Measurements from ENCODE around the gene TECTA.

The TECTA gene

DNA sequence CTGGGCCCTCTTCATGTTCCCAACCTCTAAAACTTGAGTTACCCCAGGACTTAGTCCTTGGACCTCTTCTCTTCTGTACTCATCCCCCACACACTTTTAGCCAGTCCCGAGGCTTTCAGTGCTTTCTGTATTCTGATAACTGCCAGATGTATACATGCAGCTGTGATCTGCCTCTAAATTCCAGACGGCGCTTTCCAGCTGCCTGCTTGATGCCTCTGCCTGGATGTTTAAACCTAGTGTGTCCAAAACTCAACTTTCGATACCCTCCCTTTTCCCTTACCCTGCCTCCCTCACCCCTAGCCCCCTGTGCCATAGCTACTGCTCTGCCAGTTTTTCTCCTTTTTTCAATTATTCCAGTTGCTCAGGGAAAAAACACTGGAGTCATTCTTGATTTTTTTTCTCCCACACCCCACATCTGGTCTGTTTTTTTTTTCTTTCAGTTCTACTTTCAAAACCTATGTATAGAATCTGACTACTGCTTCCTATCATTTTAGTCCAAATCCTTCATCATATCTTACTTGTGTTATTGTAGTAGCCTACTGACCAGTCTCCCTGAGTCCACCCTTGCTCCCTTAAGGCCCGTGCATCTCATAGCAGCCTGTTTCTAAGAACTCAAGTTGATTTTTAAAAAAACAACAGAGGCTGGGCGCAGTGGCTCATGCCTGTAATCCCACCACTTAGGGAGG, 32.9 kb upstream of the TECTA start:
- no peak for DNase-seq
- no peaks in the 10 kb centered on the region for H3K9me3 ChIP-seq
- TF ChIP-seq, protein P1, sequence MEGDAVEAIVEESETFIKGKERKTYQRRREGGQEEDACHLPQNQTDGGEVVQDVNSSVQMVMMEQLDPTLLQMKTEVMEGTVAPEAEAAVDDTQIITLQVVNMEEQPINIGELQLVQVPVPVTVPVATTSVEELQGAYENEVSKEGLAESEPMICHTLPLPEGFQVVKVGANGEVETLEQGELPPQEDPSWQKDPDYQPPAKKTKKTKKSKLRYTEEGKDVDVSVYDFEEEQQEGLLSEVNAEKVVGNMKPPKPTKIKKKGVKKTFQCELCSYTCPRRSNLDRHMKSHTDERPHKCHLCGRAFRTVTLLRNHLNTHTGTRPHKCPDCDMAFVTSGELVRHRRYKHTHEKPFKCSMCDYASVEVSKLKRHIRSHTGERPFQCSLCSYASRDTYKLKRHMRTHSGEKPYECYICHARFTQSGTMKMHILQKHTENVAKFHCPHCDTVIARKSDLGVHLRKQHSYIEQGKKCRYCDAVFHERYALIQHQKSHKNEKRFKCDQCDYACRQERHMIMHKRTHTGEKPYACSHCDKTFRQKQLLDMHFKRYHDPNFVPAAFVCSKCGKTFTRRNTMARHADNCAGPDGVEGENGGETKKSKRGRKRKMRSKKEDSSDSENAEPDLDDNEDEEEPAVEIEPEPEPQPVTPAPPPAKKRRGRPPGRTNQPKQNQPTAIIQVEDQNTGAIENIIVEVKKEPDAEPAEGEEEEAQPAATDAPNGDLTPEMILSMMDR (IDR thresholded peaks at IDR 0.05): no peak
- peaks cover 11 to 37% (median 12%) of the 10 kb centered on the region in 3 donors for H3K36me3 ChIP-seq
- no peak overlapping the region for H3K27ac ChIP-seq
- no peaks in the 10 kb centered on the region for H3K27me3 ChIP-seq
- intact Hi-C loops (cut with DNase I; ENCODE audit: low total_unique reads): no loop called here
- H3K4me1 ChIP-seq: peaks cover 0 to 5% (median 0%) of the 10 kb centered on the region in 4 donors
- H3K4me3 ChIP-seq: no peak overlapping the region

DNA sequence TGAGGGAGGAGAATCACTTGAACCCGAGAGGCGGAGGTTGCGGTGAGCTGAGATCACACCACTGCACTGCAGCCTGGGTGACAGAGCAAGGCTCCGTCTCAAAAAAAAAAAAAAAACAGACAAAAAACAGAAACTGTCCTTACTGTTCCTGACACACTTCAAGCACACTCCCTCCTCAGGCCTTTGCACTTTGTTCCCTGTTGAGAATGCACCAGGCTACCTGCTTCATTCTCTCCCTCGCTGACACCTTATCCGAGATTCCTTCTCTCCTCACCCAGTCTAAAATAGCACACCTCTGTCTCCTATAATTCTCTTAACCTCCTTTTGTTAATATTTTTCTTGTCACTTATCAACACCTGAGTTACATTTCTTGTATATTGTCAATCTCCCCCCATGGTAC, 32.3 kb upstream of the TECTA start:
- H3K36me3 ChIP-seq: peaks cover 5 to 32% (median 12%) of the 10 kb centered on the region in 3 donors
- TF ChIP-seq, protein P1 (IDR thresholded peaks at IDR 0.05): no peak
- H3K27me3 ChIP-seq: no peaks in the 10 kb centered on the region
- no peaks in the 10 kb centered on the region for H3K9me3 ChIP-seq
- peaks cover 0 to 5% (median 0%) of the 10 kb centered on the region in 4 donors for H3K4me1 ChIP-seq
- H3K27ac ChIP-seq: no peak overlapping the region
- intact Hi-C loops (cut with DNase I; ENCODE audit: low total_unique reads): no loop called here
- H3K4me3 ChIP-seq: no peak overlapping the region
- no peak for DNase-seq

DNA sequence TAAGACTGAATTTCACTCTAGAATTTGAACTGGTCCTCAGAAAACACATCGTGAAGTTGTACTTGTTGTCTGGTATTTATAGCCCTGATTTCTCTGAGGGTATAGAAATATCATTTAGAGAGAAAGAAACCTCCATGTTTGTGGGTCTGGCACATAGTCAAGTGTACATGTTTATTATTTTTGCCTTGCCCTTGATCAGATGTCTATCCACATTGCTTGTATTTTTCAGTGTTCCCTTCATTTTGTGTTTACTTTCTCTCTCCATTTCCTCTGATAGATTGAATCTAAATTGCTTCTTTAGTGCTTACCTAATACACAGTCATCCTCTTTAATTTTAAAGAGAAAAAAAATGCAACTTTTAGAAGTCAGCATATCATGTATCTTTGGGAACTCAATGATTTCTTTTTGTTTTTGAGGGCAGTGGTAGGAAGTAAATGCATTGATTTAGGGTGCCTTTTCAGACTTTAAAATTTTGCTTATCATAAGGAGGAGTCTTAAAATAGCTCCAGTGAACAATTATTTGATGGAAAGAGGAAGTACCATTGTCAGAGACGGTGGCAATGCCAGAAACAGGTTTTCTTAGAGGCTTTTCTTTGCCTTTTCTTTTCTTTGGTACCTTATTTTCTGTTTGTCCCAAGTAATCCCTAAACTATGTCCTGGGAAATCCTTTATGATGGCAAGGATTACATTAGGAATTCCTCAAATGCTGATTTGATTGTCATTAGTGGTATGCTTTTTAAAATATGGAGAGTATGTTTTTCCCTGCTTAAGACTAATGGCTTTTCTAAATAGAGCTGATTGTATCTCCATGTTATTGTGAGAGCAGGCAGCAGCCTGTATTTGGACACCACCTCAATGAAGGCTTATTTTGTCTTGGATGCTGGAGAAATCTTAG, 29.8 kb upstream of the TECTA start:
- Histone ChIP-seq H3K27me3 (no peaks in the 10 kb centered on the region), H3K4me3 (no peak overlapping the region), H3K9me3 (no peaks in the 10 kb centered on the region), H3K27ac (no peak overlapping the region), H3K4me1 (peaks cover 0 to 5% (median 0%) of the 10 kb centered on the region in 4 donors), H3K36me3 (peaks cover 4 to 23% (median 6%) of the 10 kb centered on the region in 3 donors)
- DNase-seq: no peak
- TF ChIP-seq, protein P1 (IDR thresholded peaks at IDR 0.05): no peak
- intact Hi-C loops (cut with DNase I; ENCODE audit: low total_unique reads): no loop called here

DNA sequence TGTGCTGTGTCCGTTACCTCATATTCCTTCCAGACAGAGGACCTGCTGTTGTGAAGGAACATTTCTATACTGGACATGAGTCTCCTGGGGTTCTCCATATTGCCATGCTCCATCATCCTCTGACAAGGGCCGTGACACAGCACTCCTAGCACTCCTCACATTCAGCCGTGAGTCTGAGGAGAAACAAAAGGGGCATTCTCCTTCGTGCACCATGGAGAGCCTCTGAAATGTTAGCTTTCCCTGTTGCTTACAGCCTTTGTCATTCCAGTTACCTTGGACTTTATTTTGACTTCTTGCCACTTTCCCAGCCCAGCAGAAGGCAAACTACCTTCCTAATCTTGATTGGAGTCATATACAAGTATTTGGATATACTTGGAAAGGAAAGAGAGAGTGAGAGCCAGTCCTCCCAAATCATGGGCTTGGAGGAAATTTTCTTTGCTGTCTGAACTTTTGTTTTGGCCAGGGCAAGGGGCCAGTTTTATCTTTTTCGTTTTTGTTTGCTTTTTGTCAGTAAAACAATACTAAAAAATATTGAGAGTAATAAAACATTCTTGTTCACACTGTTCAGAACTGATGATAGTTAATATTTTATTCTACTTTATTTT, 29.1 kb upstream of the TECTA start:
- no peaks in the 10 kb centered on the region for H3K9me3 ChIP-seq
- no peaks in the 10 kb centered on the region for H3K27me3 ChIP-seq
- no peak overlapping the region for H3K4me3 ChIP-seq
- TF ChIP-seq, protein P1 (IDR thresholded peaks at IDR 0.05): no peak
- peaks cover 0 to 5% (median 0%) of the 10 kb centered on the region in 4 donors for H3K4me1 ChIP-seq
- intact Hi-C loops (cut with DNase I; ENCODE audit: low total_unique reads): no loop called here
- H3K36me3 ChIP-seq: peaks cover 4 to 23% (median 6%) of the 10 kb centered on the region in 3 donors
- DNase-seq: no peak
- no peak overlapping the region for H3K27ac ChIP-seq

DNA sequence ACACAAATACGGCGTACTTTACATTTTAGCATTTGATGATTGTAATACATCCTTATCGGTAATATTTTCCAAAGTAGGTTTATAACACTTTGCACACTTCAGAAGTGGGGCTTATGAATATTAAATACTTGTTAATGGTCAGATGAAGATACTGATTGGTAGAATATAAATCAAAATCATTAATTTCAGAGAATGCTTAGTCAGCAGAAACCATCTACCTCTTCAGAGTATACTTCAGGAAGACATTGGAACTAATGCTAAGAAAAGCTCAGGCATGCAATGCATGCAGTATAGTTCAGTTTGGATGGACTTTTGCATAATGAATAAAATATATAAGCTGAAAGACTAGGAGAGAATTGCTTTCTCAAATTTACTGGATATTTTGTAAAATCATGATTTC, 19.7 kb upstream of the TECTA start:
- Histone ChIP-seq H3K9me3 (no peaks in the 10 kb centered on the region), H3K27ac (no peak overlapping the region), H3K4me1 (peaks cover 0 to 1% (median 0%) of the 10 kb centered on the region in 4 donors), H3K27me3 (no peaks in the 10 kb centered on the region), H3K36me3 (peaks cover 3 to 12% (median 7%) of the 10 kb centered on the region in 3 donors), H3K4me3 (no peak overlapping the region)
- no peak for DNase-seq
- intact Hi-C loops (cut with DNase I; ENCODE audit: low total_unique reads): no loop called here
- TF ChIP-seq, protein P1 (IDR thresholded peaks at IDR 0.05): no peak

Data from tibial artery (tissue), 4 donors.